Uterus (tissue), 4 donors: Measurements from ENCODE around the gene NRG3. TPM values are rescaled to one million over a fixed set of nuclear protein-coding genes. Genes with fewer than 3 reads are reported as not detected.

Source experiments
- DNase-seq, 2 donors: peaks; one replicate each; pipeline ENCODE4 v3.0.0-alpha.2; 2019 to 2020
- H3K27ac ChIP-seq, 2 donors: fragments of 200-600 bp; sonication (generic); 1 replicate in 1 of 2; 2 replicates in 1 of 2; pipeline ENCODE4 v1.5.1; 2016 to 2018
- H3K27me3 ChIP-seq, 2 donors: fragments of 200-600 bp; sonication (generic); one replicate each; pipeline ENCODE4 v1.5.1; 2018 to 2019; ENCODE audit warnings: control low read depth in 1 of 2
- H3K36me3 ChIP-seq, 2 donors: fragments of 200-600 bp; sonication (generic); one replicate each; pipeline ENCODE4 v1.5.1; 2019; ENCODE audit warnings: control low read depth in 1 of 2
- H3K4me1 ChIP-seq, 2 donors: fragments of 200-600 bp; sonication (generic); one replicate each; pipeline ENCODE4 v1.5.1; 2018 to 2019; ENCODE audit warnings: control low read depth in 1 of 2
- H3K4me3 ChIP-seq, 2 donors: fragments of 200-600 bp; sonication (generic); 1 replicate in 1 of 2; 2 replicates in 1 of 2; pipeline ENCODE4 v1.5.1; 2018 to 2019; ENCODE audit warnings: mild to moderate bottlenecking in 1 of 2
- H3K9me3 ChIP-seq, 2 donors: fragments of 200-600 bp; sonication (generic); one replicate each; pipeline ENCODE4 v1.5.1; 2019; ENCODE audit warnings: control low read depth in 1 of 2
- CTCF ChIP-seq, 4 experiments: fragments of 200-600 bp in 2 of 4; fragments of 450-650 bp in 2 of 4; sonication (generic) in 2 of 4; IDR thresholded peaks; one replicate each; pipeline ENCODE4 v1.5.1; 2016 to 2019; ENCODE audit warnings: antibody characterized with exemption in 4 of 4, mild to moderate bottlenecking in 2 of 4, moderate library complexity in 1 of 4
- POLR2A ChIP-seq, 2 donors: fragments of 450-650 bp; IDR thresholded peaks; one replicate each; pipeline ENCODE4 v1.6.1; 2016; ENCODE audit warnings: antibody characterized with exemption in 2 of 2, mild to moderate bottlenecking in 1 of 2, moderate library complexity in 1 of 2
- intact Hi-C: fragments of 100-400 bp; cut with DNase I; formaldehyde crosslinking; loops from one replicate; pipeline ENCODE4 v1.15.1; 2023; ENCODE audit warnings: low total_unique reads
- total RNA-seq, 4 donors: library from RNA; depleted of rRNA in 3 of 4; stranded (reverse); fragments of >200 nt in 3 of 4; gene quantifications; one replicate each; pipeline versions ENCODE4 v1.1.0 to v1.2.4, GENCODE V29; 2014 to 2023
- donor health status: DM: yes; HTN: yes; CAD: no.

The NRG3 gene
- total RNA-seq, 4 donors from 2014 or later, result 0.27 to 1.0 TPM; not detected in 2

GRCh38 chr10:82680608-82681007 is 805.6 kb downstream of the NRG3 start:
- H3K36me3 ChIP-seq, result no peaks in the 10 kb centered on the region
- H3K4me1 ChIP-seq, result no peaks in the 10 kb centered on the region
- H3K4me3 ChIP-seq, result no peak overlapping the region
- H3K9me3 ChIP-seq, result no peaks in the 10 kb centered on the region
- no peak for DNase-seq
- TF ChIP-seq CTCF (IDR thresholded peaks at IDR 0.05) (no peak), POLR2A (IDR thresholded peaks at IDR 0.05) (no peak)
- intact Hi-C loops, result no loop called here
- H3K27ac ChIP-seq, result no peak overlapping the region
- no peaks in the 10 kb centered on the region for H3K27me3 ChIP-seq

GRCh38 chr10:82683945-82684344 is 809.0 kb downstream of the NRG3 start:
- TF ChIP-seq CTCF (IDR thresholded peaks at IDR 0.05) (no peak), POLR2A (IDR thresholded peaks at IDR 0.05) (no peak)
- H3K27me3 ChIP-seq, result no peaks in the 10 kb centered on the region
- H3K36me3 ChIP-seq, result no peaks in the 10 kb centered on the region
- no peaks in the 10 kb centered on the region for H3K9me3 ChIP-seq
- no peak for DNase-seq
- intact Hi-C loops, result no loop called here
- no peak overlapping the region for H3K27ac ChIP-seq
- no peaks in the 10 kb centered on the region for H3K4me1 ChIP-seq
- H3K4me3 ChIP-seq, result no peak overlapping the region

GRCh38 chr10:82685087-82685486 is 810.1 kb downstream of the NRG3 start:
- H3K27ac ChIP-seq, result no peak overlapping the region
- H3K36me3 ChIP-seq, result no peaks in the 10 kb centered on the region
- H3K4me3 ChIP-seq, result no peak overlapping the region
- H3K4me1 ChIP-seq, result no peaks in the 10 kb centered on the region
- no peaks in the 10 kb centered on the region for H3K9me3 ChIP-seq
- no peaks in the 10 kb centered on the region for H3K27me3 ChIP-seq
- intact Hi-C loops, result no loop called here
- no peak for TF ChIP-seq POLR2A (IDR thresholded peaks at IDR 0.05)
- no peak for TF ChIP-seq CTCF (IDR thresholded peaks at IDR 0.05)
- DNase-seq, result no peak

GRCh38 chr10:82691211-82691610 is 816.2 kb downstream of the NRG3 start:
- no peaks in the 10 kb centered on the region for H3K9me3 ChIP-seq
- no peaks in the 10 kb centered on the region for H3K4me1 ChIP-seq
- H3K27ac ChIP-seq, result no peak overlapping the region
- TF ChIP-seq CTCF (IDR thresholded peaks at IDR 0.05) (no peak), POLR2A (IDR thresholded peaks at IDR 0.05) (no peak)
- no peaks in the 10 kb centered on the region for H3K27me3 ChIP-seq
- intact Hi-C loops, result no loop called here
- no peak overlapping the region for H3K4me3 ChIP-seq
- DNase-seq, result no peak
- no peaks in the 10 kb centered on the region for H3K36me3 ChIP-seq

- H3K9me3 ChIP-seq, result no peaks in the 10 kb centered on the region
- H3K36me3 ChIP-seq, result no peaks in the 10 kb centered on the region
- no peak overlapping the region for H3K4me3 ChIP-seq
- no peaks in the 10 kb centered on the region for H3K4me1 ChIP-seq
- no peak overlapping the region for H3K27ac ChIP-seq
- intact Hi-C loops, result no loop called here
- no peaks in the 10 kb centered on the region for H3K27me3 ChIP-seq
- TF ChIP-seq CTCF (IDR thresholded peaks at IDR 0.05) (no peak), POLR2A (IDR thresholded peaks at IDR 0.05) (no peak)
- no peak for DNase-seq
Observed at GRCh38 chr10:82692458-82692857, 817.5 kb downstream of the NRG3 start.
